HEK293 (cell line): Measurements from ENCODE around the gene ZNF334.

Source experiments
- CTCF ChIA-PET: fragments of 350-600 bp; formaldehyde crosslinking; extraction: SDS; loops from one replicate; lab custom pipeline; 2021; ENCODE audit warnings: antibody characterized with exemption; lab: Yijun Ruan, JAX
- POLR2A ChIA-PET: fragments of 300-600 bp; formaldehyde crosslinking; extraction: SDS; loops from one replicate; lab custom pipeline; 2020; ENCODE audit warnings: antibody characterized with exemption, inconsistent platforms; lab: Yijun Ruan, JAX
- H3K27ac ChIP-seq: fragments of 200-500 bp; sonication (Bioruptor generic); 2 replicates; pipeline ENCODE4 v1.5.1; 2014; ENCODE audit warnings: low read depth, low read length, control low read depth, inconsistent platforms; ENCODE audit errors: extremely low read depth
- H3K36me3 ChIP-seq, 2 experiments: fragments of 200-500 bp in 1 of 2; sonication (Bioruptor generic) in 1 of 2; 1 replicate in 1 of 2; 2 replicates in 1 of 2; pipeline ENCODE4 v1.5.1; 2014 to 2017; ENCODE audit warnings: inconsistent platforms in 2 of 2, low read length in 2 of 2; ENCODE audit not compliant: control insufficient read depth in 2 of 2, insufficient read depth in 1 of 2
- H3K4me1 ChIP-seq: fragments of 200-500 bp; sonication (Bioruptor generic); 2 replicates; pipeline ENCODE4 v1.5.1; 2014; ENCODE audit warnings: mild to moderate bottlenecking, low read length, inconsistent platforms; ENCODE audit not compliant: control insufficient read depth, insufficient read depth
- H3K4me3 ChIP-seq: 2 replicates; pipeline ENCODE4 v1.5.1; 2011; ENCODE audit warnings: low read depth, mild to moderate bottlenecking, control low read depth, low read length, moderate library complexity
- H3K9me3 ChIP-seq: fragments of 200-500 bp; sonication (Bioruptor generic); 2 replicates; pipeline ENCODE4 v1.5.1; 2014; ENCODE audit warnings: low read depth, low read length, inconsistent platforms; ENCODE audit not compliant: control insufficient read depth, insufficient read depth
- GLI4 ChIP-seq: fragments of 450-650 bp; formaldehyde crosslinking; IDR thresholded peaks from 2 replicates; pipeline ENCODE4 v1.5.1; 2016; ENCODE audit warnings: missing biosample characterization, missing genetic modification characterization
- MYNN ChIP-seq: fragments of 450-650 bp; formaldehyde crosslinking; IDR thresholded peaks from 2 replicates; pipeline ENCODE4 v1.5.1; 2016; ENCODE audit warnings: missing biosample characterization, missing genetic modification characterization, borderline replicate concordance
- REPIN1 ChIP-seq: fragments of 450-650 bp; formaldehyde crosslinking; IDR thresholded peaks from 2 replicates; pipeline ENCODE4 v1.5.1; 2017; ENCODE audit warnings: missing biosample characterization, missing genetic modification characterization, low read depth
- SCRT1 ChIP-seq: fragments of 450-650 bp; formaldehyde crosslinking; IDR thresholded peaks from 2 replicates; pipeline ENCODE4 v1.5.1; 2016; ENCODE audit warnings: missing biosample characterization, missing genetic modification characterization, borderline replicate concordance
- TRIM28 ChIP-seq: IDR thresholded peaks from 2 replicates; pipeline ENCODE4 v1.6.1; 2011; ENCODE audit warnings: low read length, control low read depth, borderline replicate concordance
- WT1 ChIP-seq: fragments of 450-650 bp; formaldehyde crosslinking; IDR thresholded peaks from 2 replicates; pipeline ENCODE4 v1.5.1; 2016; ENCODE audit warnings: missing biosample characterization, missing genetic modification characterization
- ZBTB10 ChIP-seq: fragments of 450-650 bp; formaldehyde crosslinking; IDR thresholded peaks from 2 replicates; pipeline ENCODE4 v1.5.1; 2016; ENCODE audit warnings: missing biosample characterization, missing genetic modification characterization
- ZBTB48 ChIP-seq: fragments of 450-650 bp; formaldehyde crosslinking; IDR thresholded peaks from 2 replicates; pipeline ENCODE4 v1.5.1; 2016; ENCODE audit warnings: missing biosample characterization, missing genetic modification characterization
- ZNF10 ChIP-seq: fragments of 450-650 bp; formaldehyde crosslinking; IDR thresholded peaks from 2 replicates; pipeline ENCODE4 v1.5.1; 2017; ENCODE audit warnings: missing biosample characterization, missing genetic modification characterization
- ZNF175 ChIP-seq: fragments of 450-650 bp; formaldehyde crosslinking; IDR thresholded peaks from 2 replicates; pipeline ENCODE4 v1.5.1; 2016; ENCODE audit warnings: missing biosample characterization, missing genetic modification characterization
- ZNF221 ChIP-seq: fragments of 450-650 bp; formaldehyde crosslinking; IDR thresholded peaks from 2 replicates; pipeline ENCODE4 v1.5.1; 2017; ENCODE audit warnings: missing biosample characterization, missing genetic modification characterization, borderline replicate concordance
- ZNF23 ChIP-seq: fragments of 450-650 bp; formaldehyde crosslinking; IDR thresholded peaks from 2 replicates; pipeline ENCODE4 v1.5.1; 2016; ENCODE audit warnings: missing biosample characterization, missing genetic modification characterization, borderline replicate concordance
- ZNF248 ChIP-seq: fragments of 450-650 bp; formaldehyde crosslinking; IDR thresholded peaks from 2 replicates; pipeline ENCODE4 v1.5.1; 2017; ENCODE audit warnings: missing biosample characterization, missing genetic modification characterization
- ZNF274 ChIP-seq, 2 experiments: fragments of 200-500 bp in 1 of 2; fragments of 450-650 bp in 1 of 2; sonication (Bioruptor generic) in 1 of 2; formaldehyde crosslinking in 1 of 2; IDR thresholded peaks; 2 replicates each; pipeline versions ENCODE4 v1.5.1 to v1.6.1; 2014 to 2016; ENCODE audit warnings: borderline replicate concordance in 1 of 2, inconsistent platforms in 1 of 2, low read length in 1 of 2, missing biosample characterization in 1 of 2, missing genetic modification characterization in 1 of 2
- ZNF324 ChIP-seq: fragments of 450-650 bp; formaldehyde crosslinking; IDR thresholded peaks from 2 replicates; pipeline ENCODE4 v1.5.1; 2016; ENCODE audit warnings: missing biosample characterization, missing genetic modification characterization
- ZNF433 ChIP-seq: fragments of 450-650 bp; formaldehyde crosslinking; IDR thresholded peaks from 2 replicates; pipeline ENCODE4 v1.5.1; 2016; ENCODE audit warnings: missing biosample characterization, missing genetic modification characterization, low read depth
- ZNF623 ChIP-seq: fragments of 450-650 bp; formaldehyde crosslinking; IDR thresholded peaks from 2 replicates; pipeline ENCODE4 v1.5.1; 2016; ENCODE audit warnings: missing biosample characterization, missing genetic modification characterization
- ZNF626 ChIP-seq: fragments of 450-650 bp; sonication (Bioruptor Pico); formaldehyde crosslinking; IDR thresholded peaks from 2 replicates; pipeline ENCODE4 v1.5.1; 2018; ENCODE audit warnings: missing biosample characterization, missing genetic modification characterization, inconsistent platforms
- ZNF747 ChIP-seq: fragments of 450-650 bp; formaldehyde crosslinking; IDR thresholded peaks from 2 replicates; pipeline ENCODE4 v1.5.1; 2016; ENCODE audit warnings: missing biosample characterization, missing genetic modification characterization
- ZNF791 ChIP-seq: fragments of 450-650 bp; formaldehyde crosslinking; IDR thresholded peaks from 2 replicates; pipeline ENCODE4 v1.5.1; 2016; ENCODE audit warnings: missing biosample characterization, missing genetic modification characterization
- ZNF830 ChIP-seq: fragments of 450-650 bp; IDR thresholded peaks from 2 replicates; pipeline ENCODE4 v1.5.0; 2018; ENCODE audit warnings: missing biosample characterization, missing genetic modification characterization, low read depth, mild to moderate bottlenecking, moderate library complexity
- ZSCAN16 ChIP-seq: fragments of 450-650 bp; formaldehyde crosslinking; IDR thresholded peaks from 2 replicates; pipeline ENCODE4 v1.5.1; 2016; ENCODE audit warnings: missing biosample characterization, missing genetic modification characterization
- TF ChIP-seq, protein P1 (sequence below): fragments of 450-650 bp; formaldehyde crosslinking; IDR thresholded peaks from 2 replicates; pipeline ENCODE4 v1.5.1; 2016; ENCODE audit warnings: missing biosample characterization, missing genetic modification characterization
- TF ChIP-seq, protein P2 (sequence below): fragments of 450-650 bp; formaldehyde crosslinking; IDR thresholded peaks from 2 replicates; pipeline ENCODE4 v1.5.1; 2017; ENCODE audit warnings: missing biosample characterization, missing genetic modification characterization
- TF ChIP-seq, protein P3 (sequence below): IDR thresholded peaks from 2 replicates; pipeline ENCODE4 v1.6.1; 2011; ENCODE audit warnings: mild to moderate bottlenecking, low read depth, low read length, borderline replicate concordance
- TF ChIP-seq, protein P4 (sequence below): sonication (generic); formaldehyde crosslinking; IDR thresholded peaks from 2 replicates; pipeline ENCODE4 v1.8.1; 2022; ENCODE audit warnings: mild to moderate bottlenecking, moderate library complexity, missing genetic modification reagents

The ZNF334 gene

DNA sequence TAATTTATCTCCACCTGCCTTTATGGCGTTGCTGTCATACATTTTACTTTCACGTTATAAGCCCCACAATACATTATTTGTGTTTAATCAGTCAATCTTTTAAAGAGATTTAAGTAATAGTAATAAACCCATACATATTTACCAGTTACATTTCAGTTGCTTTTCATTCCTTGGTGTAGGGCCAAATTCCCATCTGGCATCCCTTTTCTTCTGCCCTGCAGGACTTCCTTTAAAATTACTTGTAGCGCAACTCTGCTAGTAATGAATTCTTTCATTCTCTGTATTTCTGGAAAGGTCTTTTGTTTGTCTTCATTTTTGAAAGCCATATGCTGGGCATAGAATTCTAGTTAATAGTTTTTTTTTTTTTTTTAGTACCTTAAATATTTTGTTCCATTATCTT lies 24.9 kb downstream of the ZNF334 start (continued):
- TF ChIP-seq MYNN (tag by site-specific recombination) (no peak), ZNF221 (tag by site-specific recombination) (no peak), ZBTB10 (tag by site-specific recombination) (no peak), GLI4 (tag by site-specific recombination) (no peak)
- TF ChIP-seq, protein P1, sequence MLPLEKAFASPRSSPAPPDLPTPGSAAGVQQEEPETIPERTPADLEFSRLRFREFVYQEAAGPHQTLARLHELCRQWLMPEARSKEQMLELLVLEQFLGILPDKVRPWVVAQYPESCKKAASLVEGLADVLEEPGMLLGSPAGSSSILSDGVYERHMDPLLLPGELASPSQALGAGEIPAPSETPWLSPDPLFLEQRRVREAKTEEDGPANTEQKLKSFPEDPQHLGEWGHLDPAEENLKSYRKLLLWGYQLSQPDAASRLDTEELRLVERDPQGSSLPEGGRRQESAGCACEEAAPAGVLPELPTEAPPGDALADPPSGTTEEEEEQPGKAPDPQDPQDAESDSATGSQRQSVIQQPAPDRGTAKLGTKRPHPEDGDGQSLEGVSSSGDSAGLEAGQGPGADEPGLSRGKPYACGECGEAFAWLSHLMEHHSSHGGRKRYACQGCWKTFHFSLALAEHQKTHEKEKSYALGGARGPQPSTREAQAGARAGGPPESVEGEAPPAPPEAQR (tag by site-specific recombination), result no peak
- TF ChIP-seq, protein P2, sequence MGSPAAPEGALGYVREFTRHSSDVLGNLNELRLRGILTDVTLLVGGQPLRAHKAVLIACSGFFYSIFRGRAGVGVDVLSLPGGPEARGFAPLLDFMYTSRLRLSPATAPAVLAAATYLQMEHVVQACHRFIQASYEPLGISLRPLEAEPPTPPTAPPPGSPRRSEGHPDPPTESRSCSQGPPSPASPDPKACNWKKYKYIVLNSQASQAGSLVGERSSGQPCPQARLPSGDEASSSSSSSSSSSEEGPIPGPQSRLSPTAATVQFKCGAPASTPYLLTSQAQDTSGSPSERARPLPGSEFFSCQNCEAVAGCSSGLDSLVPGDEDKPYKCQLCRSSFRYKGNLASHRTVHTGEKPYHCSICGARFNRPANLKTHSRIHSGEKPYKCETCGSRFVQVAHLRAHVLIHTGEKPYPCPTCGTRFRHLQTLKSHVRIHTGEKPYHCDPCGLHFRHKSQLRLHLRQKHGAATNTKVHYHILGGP, result no peak
- TF ChIP-seq, protein P3, sequence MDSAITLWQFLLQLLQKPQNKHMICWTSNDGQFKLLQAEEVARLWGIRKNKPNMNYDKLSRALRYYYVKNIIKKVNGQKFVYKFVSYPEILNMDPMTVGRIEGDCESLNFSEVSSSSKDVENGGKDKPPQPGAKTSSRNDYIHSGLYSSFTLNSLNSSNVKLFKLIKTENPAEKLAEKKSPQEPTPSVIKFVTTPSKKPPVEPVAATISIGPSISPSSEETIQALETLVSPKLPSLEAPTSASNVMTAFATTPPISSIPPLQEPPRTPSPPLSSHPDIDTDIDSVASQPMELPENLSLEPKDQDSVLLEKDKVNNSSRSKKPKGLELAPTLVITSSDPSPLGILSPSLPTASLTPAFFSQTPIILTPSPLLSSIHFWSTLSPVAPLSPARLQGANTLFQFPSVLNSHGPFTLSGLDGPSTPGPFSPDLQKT, result no peak

DNA sequence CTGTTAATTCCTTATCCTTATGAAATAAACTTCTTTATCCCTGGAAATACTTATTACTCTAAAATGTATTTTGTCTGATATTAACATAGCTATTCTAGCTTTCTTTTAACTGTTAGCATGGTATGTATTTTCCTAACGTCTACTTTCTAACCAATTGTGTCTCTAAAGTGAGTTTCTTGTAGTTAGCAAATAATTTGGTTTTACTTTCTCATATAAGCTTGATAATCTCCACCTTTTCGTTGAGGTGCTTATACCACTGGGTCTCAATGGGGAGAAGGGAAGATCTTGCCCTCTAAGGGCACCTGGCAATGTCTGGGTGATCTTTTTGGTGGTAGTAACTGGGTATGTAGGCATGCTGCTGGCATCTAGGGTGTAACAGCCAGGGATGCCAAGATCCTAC lies 25.7 kb downstream of the ZNF334 start:
- H3K27ac ChIP-seq, result no peak overlapping the region
- H3K4me1 ChIP-seq, result no peaks in the 10 kb centered on the region
- no peaks in the 10 kb centered on the region for H3K9me3 ChIP-seq
- no peaks in the 10 kb centered on the region; a peak in 1 of 3 replicates for H3K36me3 ChIP-seq
- POLR2A ChIA-PET, result no interaction called here
- TF ChIP-seq ZNF175 (tag by site-specific recombination) (no peak), MYNN (tag by site-specific recombination) (no peak), ZNF274 (IDR thresholded peaks at IDR 0.05; ENCODE audit: low read length) (no peak), ZNF274 (tag by site-specific recombination; IDR thresholded peaks at IDR 0.05; ENCODE audit: borderline replicate concordance) (no peak), ZSCAN16 (no peak), WT1 (tag by site-specific recombination) (no peak), ZNF10 (tag by site-specific recombination) (no peak), ZNF747 (no peak), ZNF23 (no peak), ZBTB48 (tag by site-specific recombination) (no peak), ZNF623 (tag by site-specific recombination) (no peak), ZNF626 (tag by site-specific recombination) (no peak), ZNF433 (tag by site-specific recombination) (no peak), REPIN1 (no peak), ZNF791 (no peak), ZNF324 (no peak), TRIM28 (no peak), ZNF248 (tag by site-specific recombination) (no peak), ZNF830 (tag by site-specific recombination) (no peak), SCRT1 (tag by site-specific recombination) (no peak)
- TF ChIP-seq, protein P4, sequence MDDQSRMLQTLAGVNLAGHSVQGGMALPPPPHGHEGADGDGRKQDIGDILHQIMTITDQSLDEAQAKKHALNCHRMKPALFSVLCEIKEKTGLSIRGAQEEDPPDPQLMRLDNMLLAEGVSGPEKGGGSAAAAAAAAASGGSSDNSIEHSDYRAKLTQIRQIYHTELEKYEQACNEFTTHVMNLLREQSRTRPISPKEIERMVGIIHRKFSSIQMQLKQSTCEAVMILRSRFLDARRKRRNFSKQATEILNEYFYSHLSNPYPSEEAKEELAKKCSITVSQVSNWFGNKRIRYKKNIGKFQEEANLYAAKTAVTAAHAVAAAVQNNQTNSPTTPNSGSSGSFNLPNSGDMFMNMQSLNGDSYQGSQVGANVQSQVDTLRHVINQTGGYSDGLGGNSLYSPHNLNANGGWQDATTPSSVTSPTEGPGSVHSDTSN (CRISPR knock-in tag), result no peak
- TF ChIP-seq, all 188 proteins: peak for 0
- CTCF ChIA-PET, result no interaction called here
- H3K4me3 ChIP-seq, result no peak overlapping the region
